GM21423 (cell line): ENCODE measurements around the gene CTU2.

Experiments used
- ATAC-seq: cut with Tn5 transposase; IDR thresholded peaks from one replicate; pipeline ENCODE4 v1.9.1; 2021; ENCODE audit warnings: mild to moderate bottlenecking, moderate library complexity; ENCODE audit not compliant: unreplicated experiment

CTU2 gene

DNA sequence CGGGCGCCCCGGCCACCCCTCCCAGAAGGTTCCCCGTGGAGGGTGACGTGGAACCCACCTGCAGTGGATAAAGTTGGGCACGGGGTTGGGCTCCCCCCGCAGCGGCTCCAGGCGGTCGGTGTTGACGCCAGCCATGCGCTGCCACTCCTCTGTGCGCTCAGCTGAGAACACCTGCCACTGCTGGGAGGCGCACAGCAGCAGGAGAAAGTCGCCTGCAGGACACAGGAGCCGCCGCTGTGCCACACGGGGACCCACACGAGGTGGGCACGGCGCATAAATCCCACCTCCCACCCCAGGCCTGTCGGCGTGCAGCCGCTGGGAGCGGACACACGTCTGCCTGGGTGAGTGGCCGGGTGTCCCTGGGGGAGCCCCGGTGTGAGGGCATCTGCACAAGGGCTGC is 20.7 kb downstream of the CTU2 start:
- no peak for ATAC-seq

DNA sequence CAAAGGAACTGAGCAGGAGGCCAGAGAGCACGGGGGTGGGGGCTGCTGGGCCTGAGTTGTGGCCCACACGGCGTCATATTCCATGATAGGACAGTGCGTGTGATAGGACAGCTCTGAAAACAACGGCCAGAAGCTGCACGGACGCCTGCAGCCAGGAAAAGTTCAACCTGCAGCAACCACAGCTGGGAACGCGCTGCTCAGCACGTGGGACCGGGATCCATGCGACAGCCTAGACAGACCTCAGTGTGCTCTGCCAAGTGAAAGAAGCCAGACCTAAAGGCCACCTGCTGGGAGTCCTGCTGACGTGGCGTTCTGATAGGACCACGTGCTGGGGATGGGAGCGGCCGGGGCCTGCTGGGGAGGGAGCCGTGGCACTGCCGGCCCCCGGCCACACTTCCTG is 21.6 kb downstream of the CTU2 start:
- no peak for ATAC-seq

DNA sequence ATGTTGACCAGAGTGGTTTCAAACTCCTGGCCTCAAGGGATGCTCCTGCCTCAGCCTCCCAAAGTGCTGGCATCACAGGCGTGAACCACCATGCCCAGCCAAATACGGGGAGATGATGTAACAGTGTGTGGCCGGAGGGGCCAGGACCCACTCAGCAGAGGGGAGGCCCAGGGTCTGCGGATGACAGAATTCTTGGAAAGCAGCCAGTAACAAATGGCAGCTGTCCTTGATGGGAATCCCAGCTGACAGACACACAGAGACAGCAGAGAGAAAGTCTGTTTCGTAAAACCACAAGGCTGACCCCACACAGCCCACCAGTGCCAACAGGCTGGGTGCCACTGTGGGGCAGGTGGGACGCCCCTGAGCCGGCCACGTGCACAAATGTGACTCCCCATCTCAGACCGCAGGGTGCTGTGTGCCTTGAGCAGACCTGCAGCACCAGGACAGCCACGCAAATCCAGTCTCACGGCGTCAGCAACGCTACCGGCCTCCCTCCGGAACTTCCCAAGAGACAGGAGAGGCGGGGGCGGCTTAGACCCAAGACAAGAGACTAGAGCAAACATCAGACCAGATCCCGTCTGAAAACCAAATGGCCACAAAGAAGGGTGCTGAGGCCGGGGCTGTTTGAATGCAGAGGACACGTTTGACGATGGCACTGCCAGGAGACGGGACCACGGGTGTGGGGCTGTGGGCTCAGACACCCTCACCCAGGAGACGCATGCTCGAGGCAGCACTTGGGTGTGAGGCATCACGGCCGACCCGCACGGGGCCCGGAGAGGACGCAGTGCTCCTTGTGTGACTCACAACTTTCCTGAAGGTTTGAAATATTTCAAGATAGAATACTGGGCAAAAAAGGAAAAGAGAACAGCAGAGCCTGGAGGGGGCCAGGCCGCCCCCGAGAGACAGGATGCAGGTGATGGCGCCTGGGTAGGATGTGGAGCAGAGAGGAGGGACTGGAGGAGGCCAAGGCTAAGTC is 24.6 kb downstream of the CTU2 start:
- ATAC-seq, result no peak

DNA sequence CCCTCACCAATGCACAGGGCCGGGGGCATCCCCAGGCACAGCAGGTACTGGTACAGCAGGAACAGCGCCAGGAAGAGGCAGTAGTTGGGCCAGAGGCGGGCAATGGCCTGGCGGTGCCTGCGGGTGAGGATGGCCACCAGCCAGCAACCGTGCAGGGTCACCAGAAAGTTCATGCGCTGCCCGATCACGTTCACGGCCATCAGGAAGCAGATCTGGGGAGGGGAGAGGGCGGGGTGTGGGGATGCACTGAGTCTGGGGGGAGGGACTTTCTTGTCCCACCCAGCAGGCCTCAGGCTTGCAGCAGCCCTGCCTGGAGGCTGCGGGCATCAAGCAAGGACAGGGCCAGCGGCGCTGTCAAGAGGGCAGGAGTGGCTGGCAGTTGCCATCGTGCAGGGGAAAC is 25.4 kb downstream of the CTU2 start:
- no peak for ATAC-seq

DNA sequence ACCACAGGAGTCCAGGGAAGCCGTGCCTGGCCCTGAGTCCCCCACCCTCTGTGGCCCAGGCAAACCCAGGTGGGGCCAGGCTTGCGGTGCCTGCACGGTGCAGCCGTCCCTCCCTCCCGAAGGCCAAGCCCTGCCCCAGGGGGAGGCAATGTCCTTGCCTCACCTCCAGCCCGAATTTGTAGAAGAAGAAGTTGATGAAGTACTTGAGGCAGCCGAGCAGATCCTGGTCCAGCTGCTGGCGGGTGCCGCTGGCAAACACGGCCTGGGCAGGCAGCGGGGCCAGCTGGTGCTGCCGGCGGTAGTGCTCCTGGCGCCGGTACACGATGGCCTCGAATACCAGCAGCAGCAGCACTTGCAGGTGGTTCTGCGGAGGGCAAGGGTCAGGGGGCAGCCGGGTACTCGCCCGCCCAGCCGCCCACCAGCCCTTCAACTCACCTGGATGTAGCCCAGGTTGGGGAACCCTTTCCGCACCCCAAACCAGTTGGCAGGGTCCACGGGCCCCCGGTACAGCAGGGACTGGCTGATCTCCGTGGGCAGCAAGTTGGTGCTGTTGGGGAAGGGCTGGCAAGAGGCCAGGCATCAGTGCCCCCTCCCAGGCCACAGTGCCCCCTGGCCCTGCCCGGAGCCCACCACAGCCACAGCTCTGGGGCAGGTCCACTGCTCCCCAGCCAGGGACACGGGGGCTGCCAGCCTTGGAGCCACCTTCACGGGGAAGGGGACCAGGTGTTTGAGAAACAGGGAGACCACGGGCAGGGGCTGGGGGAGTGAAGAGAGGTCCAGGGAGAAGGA is 26.1 kb downstream of the CTU2 start:
- no peak for ATAC-seq

DNA sequence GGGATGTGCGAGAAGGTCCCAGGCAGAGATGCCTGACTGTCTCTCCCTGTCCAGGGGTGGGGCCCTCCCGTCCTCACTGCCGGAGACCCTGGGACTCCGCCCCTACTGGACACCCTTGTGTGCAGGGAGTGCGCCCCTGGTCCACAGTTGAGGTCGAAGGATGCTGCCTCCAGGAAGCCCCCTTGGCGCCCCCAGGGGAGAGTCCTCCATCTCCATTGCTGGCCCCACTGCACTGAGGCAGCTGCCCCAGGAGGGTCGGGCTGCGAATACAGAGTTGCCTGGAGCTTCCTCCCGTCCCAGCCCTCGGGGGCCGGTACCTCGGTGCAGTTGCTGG is 26.6 kb downstream of the CTU2 start:
- no peak for ATAC-seq

DNA sequence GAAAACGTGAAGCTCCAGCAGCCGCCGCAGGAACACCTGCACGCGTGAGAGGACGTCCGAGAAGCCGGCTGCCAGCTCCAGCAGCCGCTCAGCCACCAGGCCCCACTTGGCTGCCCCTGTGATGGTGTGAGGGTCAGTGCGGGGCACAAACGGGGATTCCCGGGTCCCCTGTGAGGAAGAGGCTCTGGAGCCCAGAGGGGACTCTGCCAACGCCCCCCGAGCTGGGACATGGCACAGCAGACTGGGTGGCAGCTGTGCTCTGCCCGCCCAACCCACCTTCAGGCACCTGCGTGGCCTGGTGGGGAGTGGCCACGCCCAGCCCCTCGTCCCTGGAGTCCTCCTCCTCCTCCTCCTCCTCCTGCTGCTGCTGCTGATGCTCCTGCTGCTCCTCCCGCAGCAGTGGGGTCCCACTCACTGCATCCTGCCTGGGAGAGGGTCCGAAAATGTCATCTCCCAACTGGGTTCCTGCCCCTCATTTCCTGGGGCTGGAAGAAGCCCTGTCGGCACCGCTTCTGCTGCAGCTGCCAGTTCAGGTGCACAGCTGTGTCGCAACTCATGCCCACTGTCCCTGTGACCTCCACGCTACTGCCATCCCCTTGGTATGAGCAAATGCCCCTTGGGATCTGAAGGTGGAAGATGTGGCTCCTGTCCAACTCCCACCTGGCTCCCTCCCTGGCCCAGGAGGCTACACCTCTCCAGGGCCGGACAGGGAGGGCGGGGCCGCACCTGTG is 27.5 kb downstream of the CTU2 start:
- ATAC-seq, result no peak

DNA sequence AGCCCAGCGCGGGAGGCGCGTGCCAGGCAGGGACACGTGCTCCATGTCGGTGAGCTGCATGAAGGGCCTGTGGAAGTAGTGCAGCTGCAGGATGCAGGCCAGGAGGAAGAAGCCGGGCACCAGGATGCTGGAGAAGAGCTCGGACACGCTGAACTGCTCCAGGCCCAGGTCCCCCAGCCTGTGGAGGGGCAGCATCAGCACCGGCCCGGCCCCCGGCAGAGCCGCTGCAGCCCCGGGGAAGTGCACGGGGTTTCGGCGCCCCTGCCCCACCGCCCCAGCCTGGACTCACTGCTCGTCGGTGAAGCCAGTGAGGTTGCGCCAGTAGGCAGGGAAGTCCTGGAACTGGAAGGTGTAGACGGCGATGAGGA is 28.0 kb downstream of the CTU2 start:
- ATAC-seq, result no peak

DNA sequence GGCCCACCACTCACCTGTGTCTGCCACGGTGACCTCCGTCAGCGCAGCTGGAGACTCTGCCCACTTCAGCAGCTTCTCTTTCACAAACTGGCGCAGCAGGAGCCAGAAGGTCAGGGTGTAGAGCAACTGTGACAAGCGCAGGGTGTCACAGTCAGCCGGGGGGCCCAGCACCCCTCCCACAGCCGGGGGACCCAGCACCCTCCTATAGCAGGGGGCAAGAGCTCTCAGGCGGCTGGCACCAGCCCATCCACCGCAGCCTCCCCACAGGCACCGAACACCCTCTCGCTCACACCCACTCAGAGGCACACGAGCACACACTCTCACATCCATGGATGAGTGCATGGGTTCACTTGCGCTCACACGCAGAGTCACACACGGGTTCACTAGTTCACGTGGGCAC is 28.8 kb downstream of the CTU2 start:
- ATAC-seq, result no peak

DNA sequence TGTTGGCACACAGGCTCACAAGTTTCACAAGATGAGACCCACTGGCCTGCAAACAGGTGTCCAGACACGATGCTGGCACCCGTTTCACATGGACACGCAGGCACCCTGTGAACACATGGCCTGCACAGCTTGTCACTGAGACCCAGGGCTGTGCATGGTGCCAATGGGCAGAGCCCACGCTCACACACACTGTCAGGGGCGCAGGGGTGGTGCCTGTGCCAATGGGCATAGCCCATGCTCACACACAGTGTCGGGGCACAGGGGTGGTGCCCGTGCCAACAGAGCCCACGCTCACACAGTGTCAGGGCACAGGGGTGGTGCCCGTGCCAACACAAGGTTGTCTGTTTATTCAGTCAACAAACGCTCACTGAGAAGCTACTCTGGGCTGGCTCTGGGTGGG is 29.3 kb downstream of the CTU2 start:
- ATAC-seq, result no peak

DNA sequence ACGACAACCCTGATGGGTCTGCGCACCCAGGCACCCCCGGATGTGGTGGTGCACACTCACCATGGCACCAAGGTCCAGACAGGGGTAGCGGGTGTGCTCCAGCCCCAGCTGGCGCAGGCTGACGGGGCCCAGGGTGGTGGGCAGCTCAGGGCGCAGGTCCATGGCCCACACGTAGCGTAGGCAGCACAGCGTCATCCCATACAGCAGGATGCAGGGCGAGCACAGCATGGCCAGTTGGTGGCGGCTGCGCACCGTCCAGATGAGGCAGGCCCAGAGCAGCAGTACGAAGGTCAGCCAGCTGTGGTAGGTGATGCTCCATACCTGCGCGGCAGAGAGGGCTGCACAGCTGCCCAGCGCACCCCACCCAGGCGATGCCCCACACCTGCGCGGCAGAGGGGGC is 29.8 kb downstream of the CTU2 start:
- no peak for ATAC-seq

DNA sequence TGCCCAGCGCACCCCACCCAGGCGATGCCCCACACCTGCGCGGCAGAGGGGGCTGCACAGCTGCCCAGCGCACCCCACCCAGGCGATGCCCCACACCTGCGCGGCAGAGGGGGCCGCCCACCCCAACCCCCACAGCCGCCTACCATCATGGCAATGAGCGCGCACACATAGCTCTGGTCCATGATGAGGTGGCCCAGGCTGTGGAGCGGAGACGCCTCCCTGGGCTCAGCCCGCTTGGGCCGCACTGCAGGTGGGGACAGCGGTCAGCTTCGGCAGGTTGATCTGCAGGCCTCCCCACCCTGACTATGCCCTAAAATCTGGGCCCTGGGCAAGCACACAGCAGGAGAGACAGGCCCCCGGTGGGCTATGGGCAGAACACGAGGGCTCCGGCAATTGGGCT is 30.2 kb downstream of the CTU2 start:
- no peak for ATAC-seq

DNA sequence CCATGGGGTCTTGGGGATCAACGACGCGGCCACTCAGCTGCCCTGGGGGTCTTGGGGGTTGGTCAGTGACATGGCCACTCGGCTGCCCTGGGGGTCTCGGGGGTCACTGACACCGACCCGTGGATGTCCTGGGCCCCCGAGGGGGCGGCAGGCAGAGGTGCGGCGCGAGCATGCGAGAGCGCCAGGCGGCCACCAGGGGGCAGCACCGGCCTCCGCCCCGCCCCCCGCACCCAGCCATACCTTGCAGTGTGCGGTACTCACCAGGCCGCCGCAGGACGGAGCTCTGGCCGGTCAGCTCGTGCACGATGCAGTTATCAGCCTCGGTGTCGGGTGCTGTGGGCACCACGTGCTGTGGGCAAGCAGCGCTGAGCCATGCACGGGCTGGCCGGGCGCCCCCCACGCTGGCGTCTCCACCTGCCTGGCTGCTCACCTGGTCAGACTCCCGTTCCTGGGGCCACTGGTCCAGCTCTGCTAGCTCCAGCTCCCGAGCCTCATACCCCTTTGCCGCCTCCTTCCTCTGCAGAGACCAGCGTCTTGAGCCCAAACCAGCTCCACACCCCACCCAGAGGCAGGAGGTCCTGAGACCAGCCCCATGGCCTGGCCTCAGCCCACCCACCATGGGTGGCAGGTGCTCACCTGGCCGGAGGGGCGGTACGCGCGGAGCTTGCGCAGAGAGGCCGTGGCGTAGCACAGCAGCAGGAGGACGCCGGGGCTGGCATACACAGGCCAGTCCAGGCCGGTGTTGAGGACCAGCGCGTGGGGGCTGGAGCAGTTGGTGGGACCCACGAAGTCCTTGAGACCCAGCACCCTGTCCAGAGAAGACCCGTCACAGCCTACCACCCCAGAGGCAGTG is 31.2 kb downstream of the CTU2 start:
- peak; percentile 54 for ATAC-seq

DNA sequence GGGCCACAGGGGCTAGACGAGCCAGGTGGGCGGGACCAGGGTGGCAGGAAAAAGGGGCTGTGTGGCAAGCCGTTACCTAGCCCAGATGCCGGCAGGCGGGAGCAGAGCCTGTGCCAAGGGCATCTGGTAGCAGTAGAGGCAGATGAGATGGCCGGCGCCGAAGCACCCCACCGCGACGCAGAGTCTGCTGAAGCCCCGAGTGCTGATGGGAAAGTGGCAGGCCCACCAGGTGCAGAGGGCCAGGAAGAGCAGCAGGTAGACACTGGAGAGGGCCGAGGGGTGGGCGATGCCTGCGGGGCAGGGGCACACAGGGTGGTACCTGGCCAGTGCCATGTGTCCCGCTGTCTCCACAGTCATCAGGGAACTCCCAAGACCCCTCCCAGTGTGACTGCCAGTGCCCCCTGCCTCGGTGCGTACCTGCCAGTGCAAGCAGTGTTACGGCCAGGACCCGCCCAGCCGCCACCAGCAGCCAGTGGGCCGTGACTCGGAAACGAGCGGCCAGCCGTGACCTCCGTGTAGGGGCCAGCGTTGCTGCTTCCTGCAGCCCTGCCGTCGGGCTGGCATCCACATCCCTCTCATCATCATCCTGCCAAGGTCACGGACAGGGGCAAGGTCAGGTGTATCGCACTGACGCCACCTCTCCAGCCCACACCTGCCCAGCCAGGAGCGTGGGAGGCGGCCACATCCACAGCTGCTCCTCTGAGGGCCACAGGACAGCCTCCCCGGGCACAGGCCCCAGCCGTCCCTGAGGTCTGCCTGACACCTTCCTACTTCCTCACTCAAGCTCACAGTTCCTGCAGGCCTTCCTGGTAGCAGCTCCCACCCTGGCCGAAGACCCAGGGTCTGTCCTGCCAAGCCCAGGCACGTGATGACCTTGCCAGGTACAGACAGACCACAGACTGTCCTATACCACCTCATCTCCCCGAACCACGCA is 32.1 kb downstream of the CTU2 start:
- ATAC-seq, result no peak

DNA sequence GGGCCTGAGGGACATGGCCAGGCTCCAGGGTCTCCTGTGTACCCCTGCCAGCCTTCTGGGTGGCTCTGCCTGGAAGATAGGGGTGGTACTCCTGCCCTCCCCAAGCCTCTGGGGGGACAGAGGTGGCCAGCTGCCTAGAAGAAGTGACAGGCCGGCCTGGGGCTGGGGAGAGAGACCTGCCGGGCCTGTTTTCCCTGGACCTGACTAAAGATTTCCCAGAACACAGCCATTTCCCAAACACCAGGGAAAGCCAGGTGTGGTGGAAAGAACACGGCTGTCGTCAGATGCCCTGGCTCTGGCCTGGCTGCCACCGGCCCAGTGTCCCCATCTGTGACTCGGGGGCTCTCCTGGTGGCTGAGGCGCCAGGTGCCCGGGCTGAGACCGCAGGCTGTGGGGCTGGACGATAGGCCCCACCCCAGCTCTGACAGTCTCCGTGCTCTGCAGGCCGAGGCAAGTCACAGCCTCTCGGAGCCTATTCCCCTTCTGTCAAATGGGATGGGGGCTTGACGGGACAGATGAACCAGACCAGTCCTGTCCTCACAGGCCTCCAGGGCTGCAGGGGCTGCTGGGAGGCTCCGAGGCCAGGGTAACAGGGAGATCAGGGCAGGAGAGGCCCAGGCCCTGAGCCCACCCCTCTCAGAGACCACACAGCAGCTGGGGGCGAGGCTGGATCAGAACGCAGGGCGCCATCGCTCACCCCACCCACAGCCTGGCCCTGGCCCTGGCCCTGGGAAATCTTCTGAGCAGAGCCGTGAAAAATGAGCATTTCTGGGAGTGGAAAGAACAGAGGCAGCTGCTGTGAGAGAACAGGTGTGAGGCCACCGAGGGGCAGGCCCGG is 33.1 kb downstream of the CTU2 start:
- ATAC-seq, result no peak

DNA sequence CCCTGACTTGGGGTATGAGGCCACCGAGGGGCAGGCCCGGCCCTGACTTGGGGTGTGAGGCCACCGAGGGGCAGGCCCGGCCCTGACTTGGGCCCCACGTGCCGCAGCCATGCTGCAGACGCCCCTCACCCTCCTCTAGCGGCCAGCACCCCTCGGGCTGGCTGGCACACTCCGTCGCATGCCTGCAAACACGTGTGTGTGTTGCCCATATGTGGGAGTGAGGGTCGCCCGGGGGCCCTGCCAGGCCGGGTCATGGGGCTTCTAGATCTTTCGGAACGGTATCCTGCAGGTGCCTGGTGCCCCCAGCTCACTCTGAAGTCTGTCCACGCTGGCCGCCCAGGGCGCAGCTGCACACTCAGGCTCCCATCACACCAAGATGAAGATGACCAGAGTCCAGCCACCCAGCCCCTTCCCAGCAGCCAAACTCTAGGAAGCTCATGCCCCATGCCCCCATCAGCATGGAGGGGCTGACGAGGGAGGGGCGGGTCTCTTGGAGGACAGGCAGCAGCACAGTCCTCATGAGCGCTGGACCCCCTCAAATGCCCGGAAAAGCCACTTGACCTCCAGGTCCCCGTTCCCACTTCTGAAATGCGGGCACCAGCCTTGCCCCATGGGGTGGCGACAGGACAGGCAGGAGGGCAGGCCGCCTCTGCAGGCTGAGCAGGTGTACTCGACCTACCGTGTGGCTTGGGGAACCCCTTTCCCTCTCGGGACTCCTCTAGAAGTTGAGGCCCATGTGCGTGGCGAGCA is 33.8 kb downstream of the CTU2 start:
- ATAC-seq, result no peak

DNA sequence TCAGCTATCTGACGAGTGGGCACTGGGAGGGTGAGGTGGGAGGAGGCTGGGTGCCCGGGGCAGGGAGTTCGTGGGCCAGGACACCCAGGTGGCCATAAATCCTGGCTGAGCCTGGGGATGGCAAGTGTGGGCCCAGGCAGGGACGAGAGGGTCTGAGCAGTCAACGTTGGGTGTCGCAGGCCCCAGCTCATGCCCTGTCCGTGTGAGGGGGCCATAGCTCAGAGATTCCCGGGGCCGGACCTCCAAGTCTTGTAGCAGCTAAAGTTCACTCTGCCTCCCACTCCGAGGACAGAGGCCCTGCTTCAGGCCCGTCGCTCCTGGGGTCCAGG is 34.4 kb downstream of the CTU2 start:
- no peak for ATAC-seq

DNA sequence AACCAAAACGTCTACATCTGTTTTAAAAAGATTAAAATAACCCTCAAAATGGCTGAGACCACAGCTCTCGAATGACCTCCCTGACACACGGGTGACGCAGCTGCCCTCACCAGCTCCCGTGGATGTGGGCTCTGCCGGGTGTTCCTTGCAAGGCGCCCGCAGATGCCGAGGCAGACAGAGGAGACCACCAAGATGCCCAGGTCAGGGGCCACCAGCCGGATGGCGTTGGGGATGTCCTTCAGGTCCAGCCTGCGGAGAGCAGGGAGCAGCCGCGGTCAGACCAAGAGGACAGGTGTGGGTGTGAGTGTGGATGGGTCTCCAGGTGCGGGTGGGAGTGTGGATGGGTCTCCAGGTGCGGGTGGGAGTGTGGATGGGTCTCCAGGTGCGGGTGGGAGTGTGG is 35.1 kb downstream of the CTU2 start:
- no peak for ATAC-seq
